NCI-H748 (cell line): Measurements from ENCODE around the gene EIF1.
A peak's percentile ranks its signal among the peaks of the same experiment; 100 is the strongest.
"Not testable (repeated sequence)": the region's sequence is repeated elsewhere in the genome, so short reads cannot be mapped to it uniquely, and the experiment has no call there.

Experiments
- DNase-seq: peaks from one replicate; lab custom pipeline; 2025; ENCODE audit not compliant: unreplicated experiment; lab: John Stamatoyannopoulos, UW

EIF1 gene

DNA sequence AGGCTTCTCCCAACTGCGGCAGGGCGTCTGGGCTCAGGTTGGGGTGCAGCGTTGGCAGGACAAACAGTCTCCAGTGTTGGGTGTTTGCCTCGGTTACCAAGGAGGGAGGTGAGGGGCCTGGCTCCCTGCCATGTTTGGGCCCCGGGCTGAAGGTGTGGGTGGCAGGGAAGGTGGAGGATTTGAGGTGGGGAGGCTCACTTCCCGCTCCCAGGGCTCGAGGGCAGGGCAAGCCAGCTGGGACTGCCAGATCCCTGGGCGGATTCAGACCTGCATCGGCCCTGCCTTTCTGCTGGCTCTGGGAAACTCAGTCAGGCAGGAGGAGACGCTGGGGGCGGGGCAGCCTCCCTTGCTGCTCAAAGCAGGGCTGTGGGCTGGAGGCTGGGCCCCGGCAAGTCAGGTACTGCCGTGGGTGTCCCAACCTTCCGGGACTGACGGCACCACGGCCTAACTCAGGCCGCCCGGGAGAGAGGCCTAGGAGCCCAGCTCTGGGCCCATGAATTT is 33.0 kb upstream of the EIF1 start:
- no peak for DNase-seq

DNA sequence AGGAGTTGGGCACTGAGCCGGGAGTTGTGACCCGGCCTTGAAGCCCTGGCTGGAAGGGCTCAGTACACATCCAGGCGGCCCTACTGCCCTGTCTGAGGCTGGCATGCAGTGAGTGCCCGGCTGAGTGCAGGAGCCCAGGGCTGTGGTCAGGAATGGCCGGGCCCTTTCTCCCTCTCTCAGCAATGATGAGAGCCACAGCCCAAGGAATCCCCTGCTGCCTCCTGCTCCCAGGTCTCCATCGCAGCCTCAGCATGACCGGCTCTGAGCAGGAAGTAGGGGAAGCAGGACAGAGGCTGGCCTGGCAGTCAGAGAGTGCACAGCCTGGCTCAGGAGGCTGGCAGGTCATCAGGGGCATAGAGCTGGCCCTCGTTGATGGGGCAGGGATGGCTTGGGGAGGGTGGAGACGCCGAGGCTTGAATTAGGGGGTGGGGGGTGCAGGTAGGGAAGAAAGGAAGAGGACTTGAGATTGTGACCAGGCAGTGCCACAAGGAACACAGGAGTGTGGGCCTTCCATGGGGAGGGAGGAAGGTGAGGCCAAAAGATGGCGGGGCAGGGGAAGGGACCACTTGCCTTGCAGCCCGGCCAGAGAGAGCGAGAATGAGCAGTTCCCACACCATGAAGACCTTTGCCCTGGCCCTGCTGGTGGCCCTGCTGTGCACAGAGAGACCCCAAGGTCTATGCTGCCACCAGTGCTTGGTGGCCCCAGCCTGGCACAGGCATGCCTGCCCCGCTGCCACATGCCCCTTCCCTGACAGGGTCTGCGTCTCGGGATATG is 32.2 kb upstream of the EIF1 start:
- DNase-seq: no peak

DNA sequence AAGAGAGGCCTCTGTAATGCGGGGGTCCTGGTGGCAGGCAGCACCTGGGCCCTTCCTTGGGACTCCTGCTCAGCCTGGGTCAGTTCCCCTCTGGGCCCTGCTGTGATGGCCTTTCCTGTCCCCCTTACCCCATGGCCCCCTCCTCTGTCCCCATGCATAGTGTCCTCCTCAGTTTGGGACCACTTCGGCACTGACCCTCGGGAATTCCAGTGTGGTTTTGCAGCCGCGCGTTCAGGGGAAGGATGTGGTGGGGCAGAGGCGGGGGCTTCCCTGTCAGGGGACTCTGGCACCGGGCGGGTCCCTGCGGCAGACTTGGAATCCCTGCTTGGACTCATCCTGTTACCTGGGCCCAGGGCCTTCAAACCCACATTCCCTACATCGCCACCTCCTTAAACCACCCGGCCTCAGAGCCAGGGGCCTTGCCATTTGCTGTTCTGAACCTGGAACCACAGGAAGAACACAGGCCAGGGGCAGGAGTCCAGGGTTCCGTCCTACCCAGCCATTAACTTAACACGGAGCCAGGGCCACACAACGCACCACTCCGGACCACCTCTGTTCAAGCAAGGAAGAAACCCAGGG is 31.4 kb upstream of the EIF1 start:
- no peak for DNase-seq

DNA sequence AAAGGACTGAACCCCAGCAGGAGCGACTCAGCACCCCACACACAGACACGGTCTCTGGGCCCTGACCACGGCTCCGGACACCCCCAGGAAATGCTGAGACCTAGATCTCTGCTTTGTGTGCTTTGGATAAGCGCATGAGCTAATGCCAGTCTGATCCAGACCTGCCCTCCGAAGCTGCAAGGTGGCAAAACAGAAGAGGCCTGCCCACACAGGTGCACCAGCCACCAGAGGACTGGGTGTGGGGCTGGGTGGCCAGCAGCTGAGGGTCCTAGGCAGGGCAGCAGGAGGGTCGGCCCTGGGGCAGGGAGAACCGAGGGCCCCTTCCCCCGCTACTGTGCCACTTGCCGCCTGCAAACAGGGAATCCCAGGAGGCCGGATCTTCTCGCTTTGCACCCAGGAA is 30.7 kb upstream of the EIF1 start:
- no peak for DNase-seq

DNA sequence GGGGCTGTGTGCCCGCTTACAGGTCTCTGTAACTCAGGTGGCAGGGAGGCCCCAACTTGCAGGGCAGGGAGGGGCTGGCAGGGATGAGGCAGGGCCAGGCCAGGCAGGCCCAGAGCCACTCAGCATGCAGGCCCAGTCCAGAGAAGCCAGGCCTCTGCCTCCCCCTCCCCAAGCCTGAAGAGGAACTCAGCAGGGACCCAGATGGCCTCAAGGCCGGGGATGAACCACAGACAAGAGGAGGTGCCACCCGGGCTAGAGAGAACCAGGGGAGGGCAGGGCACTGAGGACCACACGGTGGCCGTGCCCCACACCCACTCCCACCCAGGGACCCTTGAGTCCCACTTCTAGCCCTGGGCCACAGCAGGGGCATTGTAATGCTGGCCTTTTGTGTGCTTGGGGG is 29.8 kb upstream of the EIF1 start:
- DNase-seq: no peak

DNA sequence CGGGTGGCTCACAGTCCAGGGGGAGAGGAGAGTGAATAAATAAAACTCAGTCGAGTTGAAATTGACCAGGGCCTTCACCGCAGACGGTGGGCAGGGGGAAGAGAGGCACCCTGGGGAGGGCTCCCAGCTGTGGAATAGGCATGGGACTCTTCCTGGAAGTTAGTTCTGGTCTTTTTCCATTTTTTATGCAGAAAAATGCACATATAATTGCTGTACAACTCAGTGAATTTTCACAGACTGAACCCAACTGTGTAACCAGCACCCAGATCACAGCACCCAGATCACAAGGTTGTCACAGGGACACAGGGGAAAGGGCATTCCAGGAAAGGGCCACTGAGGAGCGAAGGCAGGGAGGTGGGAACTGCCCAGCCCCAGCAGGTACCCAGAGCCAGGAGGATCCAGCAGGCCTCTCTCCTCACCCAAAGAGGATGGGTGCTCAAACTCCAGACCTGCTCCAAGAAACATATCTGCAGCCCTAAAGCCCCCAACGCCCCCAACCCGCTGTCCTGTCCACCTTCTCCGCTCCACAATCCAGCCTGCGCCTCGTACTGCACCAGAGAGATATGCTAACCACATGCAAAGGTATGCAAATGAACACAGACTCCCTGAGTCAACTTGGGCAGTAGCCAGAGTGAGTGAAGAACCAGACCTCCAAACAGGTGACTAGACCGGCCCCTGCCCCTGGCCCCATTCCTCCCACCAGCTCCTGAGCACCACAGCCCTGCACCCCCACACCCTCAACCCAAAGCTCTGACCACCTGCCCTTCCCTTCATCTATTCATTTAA is 29.1 kb upstream of the EIF1 start:
- DNase-seq: no peak

DNA sequence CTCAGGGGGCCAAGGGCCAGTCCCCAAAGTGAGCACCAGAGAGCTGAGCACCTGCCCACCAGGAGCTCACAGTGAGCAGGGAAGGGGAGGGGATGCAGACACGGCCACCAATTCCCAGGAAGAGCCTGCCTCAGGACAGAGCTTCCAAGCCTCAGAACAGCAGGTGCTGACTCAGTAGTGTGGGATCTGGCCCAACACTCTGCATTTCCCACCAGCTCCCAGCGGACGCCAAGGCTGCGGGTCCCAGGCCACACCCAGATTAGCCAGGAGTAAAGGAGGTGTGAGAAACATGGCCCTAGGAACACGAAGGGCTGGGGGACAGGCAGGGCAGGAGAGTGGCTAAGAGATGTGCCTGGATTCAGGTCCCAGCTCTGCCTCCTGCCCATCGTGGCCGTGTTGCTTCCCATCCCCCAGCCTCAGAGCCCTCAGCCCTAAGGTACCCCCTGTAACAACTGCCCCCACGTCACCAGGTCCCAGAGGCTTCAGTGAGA is 28.4 kb upstream of the EIF1 start:
- DNase-seq: no peak

DNA sequence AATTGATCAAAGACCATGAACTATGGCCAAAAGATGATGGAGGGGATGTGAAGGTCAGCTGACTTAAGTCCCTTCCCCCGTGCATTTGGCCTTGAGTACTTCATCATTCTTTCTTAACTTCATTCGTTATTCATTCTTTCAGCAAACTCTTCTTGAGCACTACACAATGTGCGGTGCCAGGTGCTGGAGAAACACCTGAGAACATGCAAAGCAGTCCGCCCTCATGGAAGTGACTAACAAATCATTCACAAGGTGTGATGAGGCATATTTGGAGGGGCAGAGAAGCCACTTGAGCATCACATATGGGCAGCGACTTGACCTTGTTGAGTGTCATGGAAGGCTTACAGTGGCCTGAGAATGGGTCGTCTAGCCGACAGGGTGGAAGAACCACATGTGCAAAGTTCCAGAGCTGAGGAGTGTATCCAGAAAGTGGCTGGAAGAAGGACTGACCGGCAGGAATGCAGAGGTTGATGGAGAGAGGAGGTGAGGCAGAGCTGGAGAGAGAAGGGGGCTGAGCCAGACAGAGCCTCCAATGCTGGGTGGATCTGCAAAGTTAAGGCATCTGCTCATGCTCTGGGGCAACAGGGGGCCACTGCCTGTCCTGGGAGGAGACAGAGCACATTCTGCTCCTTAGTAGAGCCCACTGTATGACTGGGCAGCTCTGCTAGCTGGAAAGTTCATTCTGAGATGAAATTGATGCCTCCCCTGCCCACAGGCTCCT is 25.1 kb upstream of the EIF1 start:
- DNase-seq: no peak

DNA sequence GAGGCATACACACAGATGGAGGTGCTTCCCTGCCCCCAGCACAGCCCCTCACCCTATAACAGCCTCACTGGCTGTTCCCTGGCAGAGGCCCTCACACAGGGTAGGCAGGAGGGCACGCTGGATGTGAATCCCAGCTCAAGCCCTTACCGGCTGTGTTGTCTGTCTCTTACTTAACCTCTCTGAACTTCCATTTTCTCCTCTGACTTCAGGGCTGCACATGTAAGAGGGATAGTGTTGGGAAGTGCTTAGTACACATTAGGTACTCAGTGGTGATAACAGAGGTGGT is 24.6 kb upstream of the EIF1 start:
- no peak for DNase-seq

DNA sequence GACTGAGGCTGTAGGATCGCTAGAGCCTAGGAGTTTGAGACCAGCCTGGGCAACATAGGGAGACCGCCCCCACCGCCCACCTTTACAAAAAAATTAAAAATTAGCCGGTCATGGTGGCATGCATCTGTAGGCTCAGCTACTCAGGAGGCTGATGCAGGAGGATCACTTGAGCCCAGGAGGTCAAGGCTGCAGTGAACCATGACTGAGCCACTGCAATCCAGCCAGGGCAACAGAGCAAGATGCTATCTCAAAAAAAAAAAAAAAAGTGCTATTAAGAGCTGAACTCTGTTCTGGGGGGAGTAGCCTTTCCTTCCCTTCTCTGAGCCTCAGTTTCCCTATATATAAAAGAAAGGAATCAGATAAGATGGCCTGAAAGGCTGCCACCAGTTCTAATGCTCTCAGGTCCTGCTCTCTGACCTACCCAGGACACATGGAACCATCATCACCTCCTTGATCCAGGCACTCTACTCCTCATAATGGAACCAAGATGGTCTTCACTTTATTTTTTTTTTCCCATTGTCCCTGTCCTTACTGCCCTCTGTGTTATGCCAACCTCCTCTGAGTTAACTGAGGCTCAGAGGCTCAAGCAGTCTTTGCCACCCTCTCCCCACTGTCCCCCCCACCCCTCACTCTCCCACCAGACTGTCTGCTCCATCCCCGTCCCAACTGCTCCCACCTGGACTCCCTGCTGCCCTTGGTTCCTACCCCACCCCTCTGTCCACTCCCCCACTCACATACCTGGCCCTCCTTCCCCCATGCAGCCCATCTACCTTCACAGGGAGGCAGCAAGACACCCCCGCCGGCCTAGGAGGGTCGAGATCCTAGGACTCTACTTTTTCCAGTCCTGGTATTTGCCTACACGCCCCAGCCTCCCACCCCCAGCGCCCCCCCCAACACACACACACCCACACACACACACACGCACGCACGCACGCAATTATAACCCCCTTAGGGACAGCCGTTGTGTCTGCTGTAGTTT is 23.8 kb upstream of the EIF1 start:
- no peak for DNase-seq

DNA sequence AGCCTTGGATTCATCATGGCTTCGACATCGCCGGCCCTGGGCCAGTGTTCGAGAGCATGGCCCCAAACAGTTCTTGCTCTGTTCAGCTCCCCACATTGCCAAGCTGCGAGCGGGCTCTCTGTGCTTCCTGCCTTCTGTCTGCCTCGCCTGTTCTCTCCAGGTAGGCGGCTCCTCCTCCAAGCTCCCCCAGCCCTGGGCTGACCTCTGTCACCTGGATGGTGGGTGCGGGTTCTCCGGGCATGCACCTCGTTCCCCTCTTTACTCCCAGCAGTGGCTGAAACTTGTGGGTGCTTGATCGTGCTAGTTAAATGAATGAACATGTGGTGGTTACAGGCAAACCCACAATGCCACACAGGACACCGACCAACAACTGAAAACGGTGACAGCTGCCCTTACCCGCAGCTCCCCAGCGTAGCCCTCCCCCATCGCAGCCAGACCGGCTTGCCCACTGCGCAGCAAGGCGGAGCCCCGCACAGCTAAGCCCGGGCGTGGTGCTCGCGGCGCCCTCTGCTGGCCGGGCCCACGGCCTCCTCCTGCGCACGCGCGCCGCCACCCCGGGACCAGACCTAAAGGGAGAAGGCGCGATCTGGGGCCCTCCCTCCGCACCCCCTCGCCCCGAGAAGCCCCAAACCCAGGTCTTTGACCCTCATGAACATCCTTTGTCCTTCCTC is 23.0 kb upstream of the EIF1 start:
- DNase-seq: peak; percentile 89

DNA sequence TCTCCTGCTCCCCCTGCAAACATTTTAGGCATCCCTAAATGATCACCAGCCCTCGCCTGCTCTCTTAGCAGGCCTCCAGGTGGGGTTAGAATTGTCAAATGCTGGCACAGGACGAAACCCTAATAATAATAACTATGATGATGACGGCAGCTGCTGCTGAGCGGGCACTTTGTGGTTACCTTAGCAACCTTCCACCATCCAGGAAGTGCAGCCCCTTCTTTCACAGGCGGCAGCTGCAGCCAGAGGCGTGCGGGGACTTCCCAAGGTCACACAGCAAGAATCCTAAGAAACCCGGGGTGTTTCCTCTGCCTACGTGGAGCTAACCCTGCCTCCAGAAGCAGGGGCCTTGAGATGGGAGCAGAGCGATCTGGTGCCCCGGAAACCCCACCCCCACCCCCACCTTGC is 22.4 kb upstream of the EIF1 start:
- peak; percentile 91 for DNase-seq

DNA sequence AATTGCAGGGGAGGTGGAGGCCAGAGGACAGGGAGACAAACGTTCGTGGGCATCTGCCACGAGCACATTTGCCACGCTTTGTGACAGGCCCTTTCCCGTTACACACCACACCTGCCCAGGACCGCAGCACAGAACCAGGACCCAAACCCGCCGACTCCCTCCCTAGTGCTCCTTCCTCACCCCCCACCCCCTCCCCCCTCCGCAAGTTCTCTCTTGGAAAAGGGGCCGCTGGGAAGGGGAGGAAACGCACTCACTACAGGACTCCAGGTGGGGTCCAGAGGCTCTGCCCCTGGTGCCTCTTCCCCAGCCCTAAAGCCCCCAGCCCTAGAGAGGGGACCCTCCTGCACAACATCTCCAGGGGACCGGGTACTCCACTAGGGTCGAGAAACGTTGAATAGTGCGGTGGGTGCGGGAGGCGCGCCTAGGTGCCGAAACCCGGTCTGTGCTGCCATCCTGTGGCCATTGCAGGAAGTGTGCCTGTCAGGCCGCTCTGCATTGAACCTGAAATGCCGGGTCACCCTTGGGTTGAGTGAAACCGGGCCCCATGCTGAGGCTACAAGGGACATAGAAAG is 21.9 kb upstream of the EIF1 start:
- peak; percentile 80 for DNase-seq

DNA sequence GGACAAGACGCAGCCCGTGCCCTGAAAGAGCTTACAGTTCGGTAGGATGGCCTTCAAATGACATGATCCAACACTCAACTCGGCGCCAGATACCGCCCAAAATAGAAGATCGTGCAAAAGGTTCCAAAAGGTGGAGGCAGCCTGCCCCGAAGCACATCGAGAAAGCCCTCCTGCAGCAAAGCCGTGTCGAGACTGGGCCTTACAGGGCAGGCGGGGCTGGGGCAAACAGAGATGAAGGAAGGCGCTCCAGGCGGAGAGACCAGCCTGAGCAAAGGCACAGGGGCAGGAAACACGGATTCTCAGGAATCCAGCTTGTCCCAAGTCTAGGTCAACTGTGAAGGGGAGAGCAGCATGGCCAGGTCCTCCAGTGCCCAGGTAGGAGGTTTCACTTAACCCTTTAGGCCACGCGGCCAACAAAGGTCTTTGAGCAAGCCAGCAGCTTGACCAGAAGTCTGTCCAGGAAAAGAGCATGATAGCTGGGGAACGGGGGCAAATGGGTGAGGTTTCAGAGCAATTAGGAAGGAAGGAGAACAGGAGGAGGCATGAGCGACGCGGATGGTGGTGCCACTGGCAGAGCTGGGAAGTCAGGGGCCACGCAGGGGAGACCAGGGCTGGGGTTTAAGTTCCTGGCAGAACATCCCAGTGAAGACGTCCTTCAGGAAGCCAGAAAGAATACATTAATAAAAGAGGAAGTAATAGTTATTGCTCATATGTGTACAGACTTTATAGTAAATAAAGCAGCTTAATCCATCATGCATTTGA is 21.2 kb upstream of the EIF1 start:
- DNase-seq: no peak

DNA sequence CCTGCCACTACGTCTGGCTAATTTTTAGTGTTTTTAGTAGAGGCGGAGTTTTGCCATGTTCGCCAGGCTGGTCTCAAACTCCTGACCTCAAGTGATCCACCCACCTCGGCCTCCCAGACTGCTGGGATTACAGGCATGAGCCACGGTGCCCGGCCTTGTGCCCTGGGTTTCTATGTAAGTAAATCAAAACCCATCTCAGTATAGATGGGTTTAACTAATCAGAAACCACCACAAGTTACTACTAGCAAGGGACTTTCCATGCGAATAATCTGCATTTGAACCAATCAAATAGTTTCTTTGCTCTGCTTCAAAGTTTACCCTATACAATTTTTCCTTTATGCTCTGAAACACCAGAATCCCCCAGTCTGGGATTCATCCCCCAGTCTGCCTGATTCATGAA is 16.5 kb upstream of the EIF1 start:
- DNase-seq: no peak

DNA sequence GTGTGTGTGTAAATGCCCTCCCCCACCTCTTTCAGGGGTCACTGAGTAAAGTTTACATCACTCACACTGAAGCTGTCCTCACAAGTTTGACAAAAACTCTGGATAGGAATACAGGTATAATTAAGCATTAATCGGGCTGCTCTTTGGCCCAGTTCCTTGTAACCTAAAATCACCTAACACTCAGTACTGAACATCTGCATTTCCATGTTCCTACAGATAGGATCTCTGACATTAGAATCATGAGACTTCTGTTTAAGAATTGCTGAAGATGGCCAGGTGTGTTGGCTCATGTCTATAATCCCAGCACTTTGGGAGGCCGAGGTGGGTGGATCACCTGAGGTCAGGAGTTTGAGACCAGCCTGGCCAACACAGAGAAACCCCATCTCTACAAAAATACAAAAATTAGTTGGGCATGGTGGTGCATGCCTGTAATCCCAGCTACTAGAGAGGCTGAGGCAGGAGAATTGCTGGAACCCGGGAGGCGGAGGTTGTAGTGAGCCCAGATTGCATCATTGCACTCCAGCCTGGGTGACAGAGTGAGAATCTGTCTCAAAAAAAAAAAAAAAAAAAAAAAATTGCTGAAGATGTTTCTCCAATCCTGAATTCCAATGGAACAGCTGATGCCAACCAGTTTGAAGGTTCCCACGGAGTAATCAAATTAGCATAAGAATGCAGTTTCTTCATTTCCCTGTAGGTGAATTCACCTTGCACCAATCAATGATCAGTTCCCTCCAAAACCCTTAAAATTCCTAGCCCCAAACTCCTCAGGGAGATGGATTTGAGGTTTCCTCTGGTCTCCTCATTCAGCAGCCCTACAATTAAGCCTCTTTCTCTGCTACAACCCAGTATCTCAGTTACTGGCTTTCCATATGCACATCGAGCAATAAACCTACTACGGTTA is 13.3 kb upstream of the EIF1 start:
- DNase-seq: not testable (repeated sequence)

DNA sequence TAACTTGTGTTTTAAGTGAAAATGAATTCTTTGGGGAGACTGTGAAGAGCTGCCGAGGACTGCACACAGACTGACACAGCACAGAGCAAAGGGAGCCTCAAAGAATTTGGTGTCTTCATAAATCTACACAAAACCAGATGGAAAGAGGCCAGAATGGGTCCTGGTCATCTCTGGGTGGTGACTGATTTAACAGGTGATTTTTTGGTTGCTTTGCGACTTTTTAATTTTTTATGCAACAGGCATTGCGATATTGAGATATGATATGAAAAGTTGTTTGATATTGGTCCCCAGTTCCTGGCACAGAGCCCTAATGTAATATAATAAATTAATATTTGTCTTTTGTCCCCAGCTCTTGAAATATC is 12.6 kb upstream of the EIF1 start:
- DNase-seq: no peak
